GM12801 (cell line): ENCODE measurements around the gene NPRL2.

Experiments used
- TF ChIP-seq, protein P1 (sequence below): IDR thresholded peaks from one replicate; pipeline ENCODE4 v1.5.1; 2011; ENCODE audit warnings: control low read depth; ENCODE audit not compliant: insufficient read length; ENCODE audit errors: extremely low read depth

The NPRL2 gene

GRCh38 chr3:50371133-50371685 is 20.6 kb upstream of the NPRL2 start:
- TF ChIP-seq, protein P1, sequence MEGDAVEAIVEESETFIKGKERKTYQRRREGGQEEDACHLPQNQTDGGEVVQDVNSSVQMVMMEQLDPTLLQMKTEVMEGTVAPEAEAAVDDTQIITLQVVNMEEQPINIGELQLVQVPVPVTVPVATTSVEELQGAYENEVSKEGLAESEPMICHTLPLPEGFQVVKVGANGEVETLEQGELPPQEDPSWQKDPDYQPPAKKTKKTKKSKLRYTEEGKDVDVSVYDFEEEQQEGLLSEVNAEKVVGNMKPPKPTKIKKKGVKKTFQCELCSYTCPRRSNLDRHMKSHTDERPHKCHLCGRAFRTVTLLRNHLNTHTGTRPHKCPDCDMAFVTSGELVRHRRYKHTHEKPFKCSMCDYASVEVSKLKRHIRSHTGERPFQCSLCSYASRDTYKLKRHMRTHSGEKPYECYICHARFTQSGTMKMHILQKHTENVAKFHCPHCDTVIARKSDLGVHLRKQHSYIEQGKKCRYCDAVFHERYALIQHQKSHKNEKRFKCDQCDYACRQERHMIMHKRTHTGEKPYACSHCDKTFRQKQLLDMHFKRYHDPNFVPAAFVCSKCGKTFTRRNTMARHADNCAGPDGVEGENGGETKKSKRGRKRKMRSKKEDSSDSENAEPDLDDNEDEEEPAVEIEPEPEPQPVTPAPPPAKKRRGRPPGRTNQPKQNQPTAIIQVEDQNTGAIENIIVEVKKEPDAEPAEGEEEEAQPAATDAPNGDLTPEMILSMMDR: no peak

DNA sequence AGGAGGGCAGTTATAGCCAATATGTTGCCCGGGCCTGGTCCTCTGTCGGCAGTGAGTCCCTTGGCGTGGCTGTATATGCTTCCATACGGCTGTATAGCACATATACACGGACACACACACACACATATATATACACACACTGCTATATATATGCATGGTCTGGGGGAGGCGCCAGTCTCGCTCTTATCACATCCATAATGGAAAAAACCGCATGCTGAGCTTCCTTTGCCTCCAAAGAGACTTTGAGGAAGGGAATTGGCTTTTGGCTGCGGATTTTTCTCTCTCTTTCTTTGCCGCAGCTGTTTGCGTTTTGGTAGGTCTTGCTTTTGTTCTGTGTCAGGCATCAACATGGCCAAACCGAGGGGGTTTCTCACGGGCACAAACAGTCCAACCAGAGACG is 20.0 kb upstream of the NPRL2 start:
- TF ChIP-seq, protein P1: no peak

DNA sequence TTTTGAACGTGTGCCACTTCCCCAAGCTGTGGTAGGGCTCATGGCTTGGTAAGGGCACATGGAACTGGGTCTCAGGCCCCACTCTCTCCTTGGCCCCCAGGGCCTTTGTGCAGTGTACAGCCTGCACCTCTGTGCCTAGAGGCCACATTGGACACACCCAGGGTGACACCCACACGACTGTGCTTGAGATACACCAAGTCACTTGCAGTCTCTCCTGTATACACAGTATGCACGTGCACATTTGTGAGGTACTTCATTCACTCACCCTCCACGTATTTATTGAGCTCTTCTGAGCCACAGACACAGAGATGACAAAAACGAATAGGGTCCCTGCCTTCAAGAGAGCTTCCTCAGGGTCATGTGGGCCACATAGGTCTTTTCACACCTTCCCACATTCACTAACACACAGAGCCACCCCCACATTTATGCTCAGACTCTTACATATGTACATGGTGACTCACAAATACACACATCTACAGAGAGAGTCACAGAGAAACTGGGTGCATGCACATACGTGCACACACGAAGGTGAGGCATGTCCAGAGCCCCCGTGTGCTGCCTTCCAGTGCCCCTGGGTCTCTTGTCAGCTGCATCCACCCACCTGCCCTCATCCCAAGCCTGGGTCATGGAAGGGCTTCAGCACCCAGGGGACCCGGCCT is 18.6 kb upstream of the NPRL2 start:
- TF ChIP-seq, protein P1: no peak

DNA sequence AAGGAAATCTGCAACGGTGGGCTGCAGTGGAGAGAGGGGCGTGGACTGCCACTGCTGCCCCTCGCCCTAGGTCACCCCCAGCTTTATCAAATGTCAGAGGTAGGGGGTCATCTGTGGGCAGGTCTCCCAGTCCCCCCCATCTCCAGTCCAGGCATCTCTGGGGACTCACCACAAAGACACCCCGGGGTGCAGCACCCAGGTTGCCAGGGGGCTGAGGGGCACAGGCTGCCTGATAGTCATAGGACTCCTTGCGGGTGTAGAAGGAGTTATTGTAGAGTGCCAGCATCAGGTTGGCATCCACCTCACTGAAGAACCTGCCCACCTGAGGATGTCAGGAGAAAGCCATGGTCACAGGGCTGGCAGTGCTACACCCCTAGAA is 15.3 kb upstream of the NPRL2 start:
- TF ChIP-seq, protein P1: no peak

- TF ChIP-seq, protein P1: no peak
These were observed 14.7 kb upstream of the NPRL2 start for GRCh38 chr3:50365080-50365841.

GRCh38 chr3:50364573-50365079 is 14.1 kb upstream of the NPRL2 start:
- TF ChIP-seq, protein P1: no peak

- TF ChIP-seq, protein P1: no peak
These were observed 9.2 kb upstream of the NPRL2 start for GRCh38 chr3:50359760-50360110.
